AG04450 (cell line): ENCODE data around the gene THEM4. TPM values are rescaled to one million over a fixed set of nuclear protein-coding genes. Genes with fewer than 3 reads are reported as not detected.
"Not testable (repeated sequence)": the region's sequence is repeated elsewhere in the genome, so short reads cannot be mapped to it uniquely, and the experiment has no call there.

Experiments used
- CTCF ChIA-PET: fragments of 300-600, 350-600 bp; formaldehyde crosslinking; extraction: SDS; loops from one replicate; lab custom pipeline; 2022; ENCODE audit warnings: antibody characterized with exemption, inconsistent platforms; lab: Charles Lee
- POLR2A ChIA-PET: fragments of 350-600 bp; formaldehyde crosslinking; extraction: SDS; loops from one replicate; lab custom pipeline; 2021; ENCODE audit warnings: antibody characterized with exemption, inconsistent platforms; lab: Yijun Ruan, JAX
- DNase-seq: peaks from one replicate; pipeline ENCODE4 v3.0.0-alpha.2; 2011; ENCODE audit warnings: low read depth, low spot score
- H3K27ac ChIP-seq: one replicate; pipeline ENCODE4 v1.5.1; 2012; ENCODE audit warnings: low read depth, low read length, control low read depth
- H3K27me3 ChIP-seq: one replicate; pipeline ENCODE4 v1.6.0; 2012; ENCODE audit warnings: low read length; ENCODE audit not compliant: control insufficient read depth, insufficient read depth
- H3K4me3 ChIP-seq: 2 replicates; pipeline ENCODE4 v1.5.1; 2011; ENCODE audit warnings: mild to moderate bottlenecking, low read depth, low read length, control low read depth
- H3K9me3 ChIP-seq: 2 replicates; pipeline ENCODE4 v1.5.1; 2012; ENCODE audit warnings: low read length; ENCODE audit not compliant: control insufficient read depth, insufficient read depth
- CTCF ChIP-seq: IDR thresholded peaks from 2 replicates; pipeline ENCODE4 v1.5.1; 2011; ENCODE audit warnings: low read depth, low read length, control low read depth, inconsistent platforms
- polyA plus RNA-seq: library from polyadenylated mRNA; depleted of rRNA; stranded (reverse); fragments of >200 nt; gene quantifications from 2 replicates; pipeline ENCODE4 v1.2.3, GENCODE V29; 2011

The THEM4 gene
- polyA plus RNA-seq, 1 experiment: 24.8 TPM

- Histone ChIP-seq H3K9me3 (no peaks in the 10 kb centered on the region), H3K27me3 (peaks cover 33% of the 10 kb centered on the region), H3K4me3 (no peak overlapping the region), H3K27ac (no peak overlapping the region)
- CTCF ChIA-PET: interaction anchor here (1.1 to 1.3 kb wide), 2 partner anchors 11 to 13 kb away, joined by 4 read pairs; no protein-coding TSS in a partner anchor
- POLR2A ChIA-PET: no interaction called here
- TF ChIP-seq CTCF: 0 out of 2 replicates have a peak, but pooled peaks have one; percentile 2
- DNase-seq: no peak
Observed at GRCh38 chr1:151858886-151859665, 50.2 kb downstream of the THEM4 start.

GRCh38 chr1:151858030-151858746 is 51.1 kb downstream of the THEM4 start:
- POLR2A ChIA-PET: interaction anchor here (0.7 kb wide), 1 partner anchor 30 kb away, joined by 3 read pairs; no protein-coding TSS in a partner anchor
- CTCF ChIA-PET: interaction anchor here (1.1 to 1.3 kb wide), 2 partner anchors 10 to 12 kb away, joined by 4 read pairs; no protein-coding TSS in a partner anchor
- TF ChIP-seq CTCF: no peak
- Histone ChIP-seq H3K9me3 (no peaks in the 10 kb centered on the region), H3K27me3 (peaks cover 33% of the 10 kb centered on the region), H3K4me3 (no peak overlapping the region), H3K27ac (no peak overlapping the region)
- no peak for DNase-seq

GRCh38 chr1:151855933-151856332 is 53.4 kb downstream of the THEM4 start:
- H3K27me3 ChIP-seq: peaks cover 44% of the 10 kb centered on the region
- H3K4me3 ChIP-seq: no peak overlapping the region
- ChIA-PET CTCF (no interaction called here), POLR2A (no interaction called here)
- no peaks in the 10 kb centered on the region for H3K9me3 ChIP-seq
- DNase-seq: no peak
- no peak for TF ChIP-seq CTCF
- H3K27ac ChIP-seq: no peak overlapping the region

- CTCF ChIA-PET, H3K4me3 ChIP-seq, POLR2A ChIA-PET, H3K9me3 ChIP-seq, H3K27ac ChIP-seq, DNase-seq: not testable (repeated sequence)
- H3K27me3 ChIP-seq: peaks cover 44% of the 10 kb centered on the region
Observed at GRCh38 chr1:151855516-151855915, 53.8 kb downstream of the THEM4 start.

- ChIA-PET CTCF (no interaction called here), POLR2A (no interaction called here)
- DNase-seq: no peak
- Histone ChIP-seq H3K9me3 (no peaks in the 10 kb centered on the region), H3K4me3 (no peak overlapping the region), H3K27ac (no peak overlapping the region), H3K27me3 (peaks cover 47% of the 10 kb centered on the region)
- no peak for TF ChIP-seq CTCF
Observed at GRCh38 chr1:151854658-151855057, 54.7 kb downstream of the THEM4 start.
